Trophoblast cell (in vitro differentiated cells and primary cell): ENCODE measurements around the gene ELOVL6.

Source experiments
- DNase-seq, 2 donors: peaks; one replicate each; pipeline ENCODE4 v3.0.0-alpha.2; 2016
- H2AFZ ChIP-seq: 2 replicates; pipeline ENCODE4 v1.6.1; 2013; ENCODE audit warnings: low read length, moderate library complexity, mild to moderate bottlenecking; ENCODE audit not compliant: insufficient read depth, poor library complexity
- H2AK5ac ChIP-seq: 2 replicates; pipeline ENCODE4 v1.6.1; 2013; ENCODE audit warnings: mild to moderate bottlenecking, low read length
- H2BK120ac ChIP-seq: 2 replicates; pipeline ENCODE4 v1.6.1; 2013; ENCODE audit warnings: low read length, mild to moderate bottlenecking, moderate library complexity; ENCODE audit not compliant: insufficient read depth, poor library complexity
- H2BK12ac ChIP-seq: 2 replicates; pipeline ENCODE4 v1.6.1; 2013; ENCODE audit warnings: mild to moderate bottlenecking, low read length, moderate library complexity
- H2BK5ac ChIP-seq: 2 replicates; pipeline ENCODE4 v1.6.1; 2013; ENCODE audit warnings: low read length, low read depth, moderate library complexity, mild to moderate bottlenecking; ENCODE audit not compliant: poor library complexity
- H3K14ac ChIP-seq: 2 replicates; pipeline ENCODE4 v1.6.1; 2013; ENCODE audit warnings: mild to moderate bottlenecking, low read length
- H3K18ac ChIP-seq: 2 replicates; pipeline ENCODE4 v1.6.1; 2013; ENCODE audit warnings: mild to moderate bottlenecking, low read length
- H3K23ac ChIP-seq: 2 replicates; pipeline ENCODE4 v1.6.1; 2013; ENCODE audit warnings: low read length
- H3K27ac ChIP-seq: 2 replicates; pipeline ENCODE4 v1.5.1; 2013; ENCODE audit warnings: low read depth, mild to moderate bottlenecking, inconsistent platforms, low read length, moderate library complexity
- H3K27me3 ChIP-seq: 2 replicates; pipeline ENCODE4 v1.6.1; 2013; ENCODE audit warnings: inconsistent platforms, mild to moderate bottlenecking, low read length, moderate library complexity; ENCODE audit not compliant: insufficient read depth
- H3K36me3 ChIP-seq, 2 experiments: 1 replicate in 1 of 2; 2 replicates in 1 of 2; pipeline ENCODE4 v1.6.1; 2013; ENCODE audit warnings: low read length in 2 of 2, mild to moderate bottlenecking in 2 of 2, moderate library complexity in 1 of 2; ENCODE audit not compliant: insufficient read depth in 2 of 2, control insufficient read depth in 1 of 2
- H3K4ac ChIP-seq: 2 replicates; pipeline ENCODE4 v1.6.1; 2013; ENCODE audit warnings: low read depth, mild to moderate bottlenecking, low read length, moderate library complexity
- H3K4me1 ChIP-seq, 2 experiments: 1 replicate in 1 of 2; 2 replicates in 1 of 2; pipeline ENCODE4 v1.6.1; 2013; ENCODE audit warnings: low read length in 2 of 2, mild to moderate bottlenecking in 2 of 2, moderate library complexity in 1 of 2; ENCODE audit not compliant: insufficient read depth in 2 of 2, control insufficient read depth in 1 of 2
- H3K4me2 ChIP-seq: 2 replicates; pipeline ENCODE4 v1.6.1; 2013; ENCODE audit warnings: inconsistent platforms, mild to moderate bottlenecking, low read length, moderate library complexity
- H3K4me3 ChIP-seq: 2 replicates; pipeline ENCODE4 v1.5.1; 2013; ENCODE audit warnings: mild to moderate bottlenecking, low read depth, low read length, inconsistent platforms
- H3K79me1 ChIP-seq: one replicate; pipeline ENCODE4 v1.6.1; 2013; ENCODE audit warnings: low read length
- H3K79me2 ChIP-seq: 2 replicates; pipeline ENCODE4 v1.6.1; 2013; ENCODE audit warnings: low read length, mild to moderate bottlenecking; ENCODE audit not compliant: control insufficient read depth, insufficient read depth, poor library complexity
- H3K9ac ChIP-seq: 2 replicates; pipeline ENCODE4 v1.6.1; 2013; ENCODE audit warnings: mild to moderate bottlenecking, low read length
- H3K9me3 ChIP-seq: 2 replicates; pipeline ENCODE4 v1.6.1; 2013; ENCODE audit warnings: low read depth, mild to moderate bottlenecking, control low read depth, inconsistent platforms, low read length; ENCODE audit not compliant: insufficient read depth
- H4K12ac ChIP-seq: 2 replicates; pipeline ENCODE4 v1.6.1; 2013; ENCODE audit warnings: low read depth, mild to moderate bottlenecking, low read length, moderate library complexity
- H4K8ac ChIP-seq: 2 replicates; pipeline ENCODE4 v1.6.1; 2013; ENCODE audit warnings: low read depth, mild to moderate bottlenecking, low read length, moderate library complexity
- H4K91ac ChIP-seq: one replicate; pipeline ENCODE4 v1.6.1; 2013; ENCODE audit warnings: low read depth, mild to moderate bottlenecking, low read length, moderate library complexity
- WGBS: extraction: QIAGEN DNeasy Blood & Tissue Kit; methylation state at CpG from one replicate; pipeline ENCODE4 v1.1.7; 2013; ENCODE audit warnings: missing lambda C conversion rate; ENCODE audit not compliant: insufficient read length, insufficient coverage; ENCODE audit errors: extremely low coverage; 5-methylcytosine and 5-hydroxymethylcytosine counted together

The ELOVL6 gene

DNA sequence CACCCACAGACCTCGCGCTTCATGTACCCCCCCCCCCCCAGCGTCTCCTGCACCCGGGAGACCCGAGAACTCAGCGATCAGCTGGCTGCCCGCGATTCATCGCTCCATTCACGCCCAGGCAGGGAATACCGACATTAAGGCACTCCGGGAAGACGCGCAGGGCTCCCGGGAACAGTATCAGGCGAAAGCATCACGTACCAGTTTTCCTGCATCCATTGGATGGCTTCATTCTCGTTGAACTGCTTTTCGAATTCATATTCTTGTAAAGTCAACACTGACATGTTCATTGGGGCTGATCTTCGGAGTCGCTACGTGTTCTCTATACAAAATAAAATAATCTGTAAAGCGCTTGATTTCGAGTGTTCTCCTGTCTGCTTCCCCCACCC lies 373 bp downstream of the ELOVL6 start:
- H3K18ac ChIP-seq, result peak overlapping the region; percentile 92
- H3K4ac ChIP-seq, result peak overlapping the region; percentile 80
- peaks cover 3 to 9% of the 10 kb centered on the region in 2 experiments for H3K4me1 ChIP-seq
- DNase-seq, result peak in 1 of 2 donors; percentile 50
- H2BK5ac ChIP-seq, result peak overlapping the region; percentile 68
- peaks cover 34% of the 10 kb centered on the region for H3K79me1 ChIP-seq
- H3K9me3 ChIP-seq, result no peaks in the 10 kb centered on the region
- H3K9ac ChIP-seq, result peak overlapping the region; percentile 75
- peaks cover 14% of the 10 kb centered on the region for H3K79me2 ChIP-seq
- H3K4me2 ChIP-seq, result peak overlapping the region; percentile 98
- peak overlapping the region; percentile 39 for H2AFZ ChIP-seq
- H2AK5ac ChIP-seq, result peak overlapping the region; percentile 35
- H4K12ac ChIP-seq, result peak overlapping the region; percentile 59
- peak overlapping the region; percentile 98 for H4K8ac ChIP-seq
- H3K27ac ChIP-seq, result peak overlapping the region; percentile 50
- H3K23ac ChIP-seq, result no peak overlapping the region
- H2BK12ac ChIP-seq, result peak overlapping the region; percentile 26
- WGBS, result no CpG with 5 or more reads among the region's 24 CpGs
- peak overlapping the region; percentile 76 for H3K4me3 ChIP-seq
- H4K91ac ChIP-seq, result no peak overlapping the region
- H3K27me3 ChIP-seq, result no peaks in the 10 kb centered on the region
- H3K36me3 ChIP-seq, result no peaks in the 10 kb centered on the region
- peak overlapping the region; percentile 71 for H3K14ac ChIP-seq
- H2BK120ac ChIP-seq, result peak overlapping the region; percentile 71

DNA sequence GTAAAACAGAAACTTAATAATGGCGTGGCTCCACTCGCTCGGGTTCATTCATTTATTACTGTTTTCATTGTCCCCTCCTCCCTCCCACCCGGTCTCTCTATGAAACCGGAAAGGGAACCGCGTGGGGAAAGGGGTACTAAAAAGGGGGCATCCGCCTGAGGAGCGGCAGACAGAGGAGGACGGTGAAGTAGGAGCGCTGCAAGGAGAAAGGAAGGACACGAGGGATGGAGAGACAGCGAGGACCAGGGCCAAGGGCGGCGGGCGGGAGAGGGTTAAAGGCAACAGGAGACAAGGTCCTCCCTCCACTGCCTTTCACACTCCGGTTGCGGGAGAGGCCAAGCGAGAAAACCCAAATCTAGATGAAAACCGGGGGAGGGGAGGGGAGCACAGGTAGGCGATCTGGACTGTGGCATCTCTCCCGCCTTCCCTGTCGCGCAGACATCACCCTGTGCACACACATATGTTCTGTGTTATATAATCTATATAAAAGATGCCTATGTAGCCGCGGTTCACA lies 829 bp downstream of the ELOVL6 start:
- Histone ChIP-seq H3K9ac (peak overlapping the region; percentile 75), H3K23ac (no peak overlapping the region), H3K79me1 (peaks cover 34% of the 10 kb centered on the region), H3K4me1 (peaks cover 3 to 9% of the 10 kb centered on the region in 2 experiments), H3K4me3 (peak overlapping the region; percentile 76), H3K79me2 (peaks cover 14% of the 10 kb centered on the region), H4K8ac (peak overlapping the region; percentile 98), H3K18ac (peak overlapping the region; percentile 92), H4K91ac (peak overlapping the region; percentile 61), H3K27ac (peak overlapping the region; percentile 94), H2AK5ac (no peak overlapping the region), H2BK12ac (peak overlapping the region; percentile 27), H3K4ac (peak overlapping the region; percentile 80), H2AFZ (peak overlapping the region; percentile 39), H4K12ac (peak overlapping the region; percentile 59), H3K4me2 (peak overlapping the region; percentile 98), H3K36me3 (no peaks in the 10 kb centered on the region), H3K27me3 (no peaks in the 10 kb centered on the region), H2BK5ac (peak overlapping the region; percentile 97), H2BK120ac (peak overlapping the region; percentile 71), H3K14ac (peak overlapping the region; percentile 73), H3K9me3 (no peaks in the 10 kb centered on the region)
- DNase-seq, result peak in 1 of 2 donors; percentile 17
- no CpG with 5 or more reads among the region's 26 CpGs for WGBS

DNA sequence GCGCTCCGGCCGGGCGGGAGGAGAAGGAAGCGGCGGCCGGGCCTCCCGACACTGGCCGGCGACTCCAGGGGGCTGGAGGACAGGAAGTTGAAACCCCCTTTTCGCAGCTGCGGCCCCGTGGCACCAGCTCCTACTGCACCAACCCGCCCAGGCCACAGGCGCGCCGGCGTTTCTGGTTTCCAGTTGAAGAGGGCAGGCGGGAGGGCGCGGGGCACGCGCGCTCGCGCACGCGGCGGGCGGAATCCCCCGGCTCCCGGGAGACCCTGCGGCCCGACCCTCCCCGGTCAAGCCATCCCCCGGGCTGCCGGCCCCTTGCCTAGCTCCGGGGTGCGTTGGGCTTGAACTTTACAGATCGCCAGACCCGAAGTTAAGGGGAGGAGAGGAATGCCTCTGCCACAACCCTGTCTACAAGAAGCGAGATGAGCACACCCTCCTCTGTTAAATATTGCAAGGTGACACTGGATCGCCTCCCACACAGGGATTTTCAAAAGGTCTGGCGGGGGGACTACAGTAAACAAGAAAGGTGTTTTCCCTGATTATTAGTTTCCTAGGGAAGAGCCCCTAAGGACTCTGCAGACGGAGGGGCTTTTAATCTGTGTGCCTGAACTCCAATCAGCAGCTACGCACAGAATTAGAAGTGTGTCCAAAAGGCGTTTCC lies 1.4 kb downstream of the ELOVL6 start:
- H3K4ac ChIP-seq, result peak overlapping the region; percentile 89
- peak; percentile 12 to 32 for DNase-seq
- WGBS, result no CpG with 5 or more reads among the region's 47 CpGs

GRCh38 chr4:110196206-110196870 lies 2.1 kb downstream of the ELOVL6 start:
- peak overlapping the region; percentile 98 for H4K91ac ChIP-seq
- H3K18ac ChIP-seq, result peak overlapping the region; percentile 98
- H3K27ac ChIP-seq, result peak overlapping the region; percentile 94
- peaks cover 34% of the 10 kb centered on the region for H3K79me1 ChIP-seq
- no CpG with 5 or more reads among the region's 58 CpGs for WGBS
- no peaks in the 10 kb centered on the region for H3K36me3 ChIP-seq
- H2BK5ac ChIP-seq, result peak overlapping the region; percentile 97
- H3K9ac ChIP-seq, result peak overlapping the region; percentile 87
- peak overlapping the region; percentile 89 for H3K4ac ChIP-seq
- H3K9me3 ChIP-seq, result no peaks in the 10 kb centered on the region
- peak overlapping the region; percentile 98 for H4K12ac ChIP-seq
- peak overlapping the region; percentile 97 for H3K14ac ChIP-seq
- H2BK12ac ChIP-seq, result peak overlapping the region; percentile 73
- H3K4me1 ChIP-seq, result peaks cover 3 to 9% of the 10 kb centered on the region in 2 experiments
- peak overlapping the region; percentile 98 for H3K4me2 ChIP-seq
- H4K8ac ChIP-seq, result peak overlapping the region; percentile 98
- DNase-seq, result peak; percentile 37 to 61
- H2BK120ac ChIP-seq, result peak overlapping the region; percentile 98
- no peaks in the 10 kb centered on the region for H3K27me3 ChIP-seq
- H2AK5ac ChIP-seq, result peak overlapping the region; percentile 50
- peak overlapping the region; percentile 89 for H2AFZ ChIP-seq
- H3K4me3 ChIP-seq, result peak overlapping the region; percentile 76
- H3K79me2 ChIP-seq, result peaks cover 14% of the 10 kb centered on the region
- H3K23ac ChIP-seq, result no peak overlapping the region

More for the DNA sequence above, 1.4 kb downstream of the ELOVL6 start:
- H2BK12ac ChIP-seq, result peak overlapping the region; percentile 73
- peak overlapping the region; percentile 94 for H3K27ac ChIP-seq
- peak overlapping the region; percentile 98 for H2BK120ac ChIP-seq
- H3K14ac ChIP-seq, result peak overlapping the region; percentile 97
- H3K4me3 ChIP-seq, result peak overlapping the region; percentile 76
- H3K4me2 ChIP-seq, result peak overlapping the region; percentile 98
- peak overlapping the region; percentile 75 for H3K9ac ChIP-seq
- peaks cover 3 to 9% of the 10 kb centered on the region in 2 experiments for H3K4me1 ChIP-seq
- no peak overlapping the region for H3K23ac ChIP-seq
- H3K18ac ChIP-seq, result peak overlapping the region; percentile 98
- peak overlapping the region; percentile 97 for H2BK5ac ChIP-seq
- peak overlapping the region; percentile 89 for H2AFZ ChIP-seq
- H3K9me3 ChIP-seq, result no peaks in the 10 kb centered on the region
- peak overlapping the region; percentile 98 for H4K12ac ChIP-seq
- H2AK5ac ChIP-seq, result peak overlapping the region; percentile 33
- peaks cover 14% of the 10 kb centered on the region for H3K79me2 ChIP-seq
- peak overlapping the region; percentile 98 for H4K8ac ChIP-seq
- peaks cover 34% of the 10 kb centered on the region for H3K79me1 ChIP-seq
- H4K91ac ChIP-seq, result peak overlapping the region; percentile 98
- no peaks in the 10 kb centered on the region for H3K27me3 ChIP-seq
- H3K36me3 ChIP-seq, result no peaks in the 10 kb centered on the region
